CD1c-positive myeloid dendritic cell (primary cell): ENCODE measurements around the gene MIXL1.
"Not testable (repeated sequence)": the region's sequence is repeated elsewhere in the genome, so short reads cannot be mapped to it uniquely, and the experiment has no call there.

Experiments used
- DNase-seq: peaks from one replicate; pipeline ENCODE4 v3.0.0-alpha.2; 2016; ENCODE audit errors: extremely low spot score

The MIXL1 gene

DNA sequence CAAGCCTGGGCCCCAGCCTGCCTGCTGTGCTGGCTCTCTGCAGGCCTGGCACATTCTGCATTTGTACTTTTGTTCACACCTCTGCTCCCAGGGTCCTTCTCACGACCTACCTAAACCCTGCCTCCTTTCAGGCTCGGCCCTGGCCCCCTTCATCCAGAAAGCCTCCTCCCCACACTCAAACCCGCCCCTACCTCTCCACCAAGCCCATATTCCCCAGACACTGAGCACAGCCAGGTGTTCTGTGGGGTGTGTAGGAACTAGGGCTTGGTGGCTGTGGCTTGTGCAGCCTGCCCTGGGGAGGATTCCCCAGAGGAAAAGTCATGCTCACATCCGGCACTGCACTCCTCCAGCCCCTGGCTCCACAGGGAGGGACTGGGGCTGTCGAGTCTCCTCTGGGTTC lies 8.2 kb upstream of the MIXL1 start:
- DNase-seq = no peak

GRCh38 chr1:226216056-226216455 lies 7.4 kb upstream of the MIXL1 start:
- no peak for DNase-seq

- DNase-seq = no peak
These were observed 6.2 kb upstream of the MIXL1 start for GRCh38 chr1:226217273-226217672.

- no peak for DNase-seq
These were observed 2.8 kb upstream of the MIXL1 start for GRCh38 chr1:226220473-226221189.

GRCh38 chr1:226222686-226223085 lies 778 bp upstream of the MIXL1 start:
- DNase-seq = no peak

DNA sequence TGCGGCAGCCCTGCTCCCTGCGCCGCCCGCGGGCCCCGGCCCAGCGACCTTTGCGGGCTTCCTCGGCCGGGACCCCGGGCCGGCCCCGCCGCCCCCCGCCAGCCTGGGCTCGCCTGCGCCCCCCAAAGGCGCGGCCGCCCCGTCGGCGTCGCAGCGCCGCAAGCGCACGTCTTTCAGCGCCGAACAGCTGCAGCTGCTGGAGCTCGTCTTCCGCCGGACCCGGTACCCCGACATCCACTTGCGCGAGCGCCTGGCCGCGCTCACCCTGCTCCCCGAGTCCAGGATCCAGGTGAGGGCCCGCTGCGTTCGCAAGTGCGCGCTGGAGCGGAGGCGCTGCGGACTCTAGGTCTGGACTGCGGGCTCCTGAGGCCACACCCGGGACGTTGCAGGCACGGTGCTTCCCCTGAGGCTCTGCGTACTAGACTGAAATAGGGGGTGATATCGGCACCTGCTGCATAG lies 351 bp downstream of the MIXL1 start:
- DNase-seq = no peak

DNA sequence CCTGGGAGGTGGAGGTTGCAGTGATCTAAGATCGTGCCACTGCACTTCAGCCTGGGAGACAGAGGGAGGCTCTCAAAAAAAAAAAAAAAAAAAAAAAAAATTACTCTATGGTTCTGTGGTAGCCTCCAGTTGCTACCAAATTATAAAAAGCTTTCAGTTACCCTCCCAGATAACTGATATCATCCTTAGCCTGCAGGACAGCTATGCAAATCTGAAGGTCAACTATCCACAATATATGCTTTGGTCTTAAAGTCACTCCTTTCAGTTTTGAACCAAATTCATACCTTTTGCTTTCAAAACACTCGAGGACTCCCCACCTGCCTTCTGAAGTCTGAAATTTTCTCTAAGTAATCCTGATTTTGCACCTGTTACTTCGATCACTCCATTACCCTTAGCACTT lies 3.1 kb downstream of the MIXL1 start:
- no peak for DNase-seq

DNA sequence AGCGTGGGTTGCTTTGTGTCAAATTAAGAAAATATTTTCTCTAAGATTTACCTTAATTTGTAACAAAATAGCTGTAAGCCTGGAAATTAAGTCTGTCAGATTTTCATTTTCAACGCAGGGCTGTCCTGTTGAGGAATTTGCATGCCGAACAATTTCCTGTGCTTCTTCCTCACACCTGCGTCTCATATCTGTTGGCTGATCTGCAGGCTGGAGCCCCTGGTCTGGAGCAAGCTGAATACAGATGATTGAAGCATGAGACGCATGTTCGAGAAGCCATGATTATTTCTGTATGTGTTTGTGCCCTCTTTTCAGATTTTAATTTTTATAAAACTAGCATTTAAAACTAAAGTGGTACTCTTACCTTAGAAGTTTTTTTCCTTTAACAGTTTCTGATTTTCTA lies 9.8 kb downstream of the MIXL1 start:
- no peak for DNase-seq

DNA sequence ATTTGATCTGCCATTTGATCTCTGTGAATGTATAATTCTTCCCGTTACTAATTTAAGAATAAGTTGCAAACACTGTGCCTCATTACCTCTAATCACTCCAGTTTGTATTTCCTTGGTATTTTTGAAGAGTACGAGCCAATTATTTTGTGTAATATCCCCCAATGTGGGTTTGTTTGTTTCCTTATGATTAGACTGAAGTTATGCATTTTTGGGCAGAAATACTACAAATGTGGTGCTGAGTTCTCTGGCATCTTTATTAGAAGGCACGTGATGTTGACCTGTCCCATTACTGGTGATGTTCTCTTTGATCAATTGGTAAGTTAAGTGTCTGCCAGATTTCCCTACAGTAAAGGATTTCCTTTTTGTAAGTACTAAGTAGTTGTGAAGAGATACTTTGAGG lies 10.3 kb downstream of the MIXL1 start:
- no peak for DNase-seq

GRCh38 chr1:226236826-226237225 lies 13.4 kb downstream of the MIXL1 start:
- no peak for DNase-seq

DNA sequence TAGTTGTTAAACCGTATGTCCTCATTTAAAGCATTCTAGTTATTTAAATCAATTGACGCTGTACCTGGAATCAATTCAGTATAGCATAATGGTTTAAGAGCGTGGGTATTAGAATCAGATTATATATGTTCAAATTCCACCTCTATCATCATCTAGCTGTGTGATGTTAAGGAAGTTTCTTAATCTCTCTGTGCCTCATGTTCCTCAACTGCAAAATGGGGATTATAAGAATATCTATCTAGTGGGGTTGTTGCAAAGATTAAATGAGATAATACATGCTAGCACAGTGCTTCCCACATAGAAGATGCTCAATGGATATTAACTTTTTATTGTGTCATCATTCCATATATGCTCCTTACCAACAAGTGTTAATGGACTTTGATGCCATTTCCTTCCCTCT lies 16.0 kb downstream of the MIXL1 start:
- DNase-seq = no peak

DNA sequence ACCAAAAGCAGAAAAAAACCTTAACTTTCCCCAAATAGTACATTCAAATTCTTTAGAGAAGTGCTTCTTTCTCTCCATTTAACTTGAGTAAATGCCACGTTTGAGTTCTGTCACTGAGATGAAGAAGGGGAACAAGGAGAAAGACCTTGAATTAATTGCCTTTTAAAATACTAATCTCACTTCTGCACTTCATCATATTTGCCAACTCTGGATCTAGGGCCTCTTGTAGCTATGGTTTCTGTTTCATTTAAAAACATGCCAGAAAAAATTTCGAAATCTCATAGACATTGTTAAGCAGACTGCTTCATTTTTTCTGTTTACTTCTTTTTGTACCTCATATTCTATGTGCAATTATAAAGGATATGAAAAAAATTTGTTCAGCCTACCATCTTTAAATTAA lies 24.6 kb downstream of the MIXL1 start:
- DNase-seq = no peak

DNA sequence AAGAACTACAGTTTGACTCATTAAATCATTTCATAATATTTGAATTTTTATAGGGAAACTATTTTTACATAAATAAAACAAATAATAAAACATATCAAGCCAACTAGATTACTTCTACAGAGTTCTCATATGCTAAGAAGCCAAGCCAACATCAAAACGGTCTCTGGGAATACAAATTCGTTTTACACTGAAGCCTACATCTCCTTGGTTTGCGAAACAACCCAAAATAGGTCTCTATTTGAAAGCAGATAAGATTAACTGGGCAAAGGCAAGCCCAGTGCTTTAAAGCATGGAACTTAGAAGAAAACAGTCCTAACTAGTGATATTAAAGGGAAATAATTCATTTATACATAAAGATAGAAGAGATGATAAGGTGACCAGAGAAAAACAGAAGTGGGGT lies 25.3 kb downstream of the MIXL1 start:
- no peak for DNase-seq

DNA sequence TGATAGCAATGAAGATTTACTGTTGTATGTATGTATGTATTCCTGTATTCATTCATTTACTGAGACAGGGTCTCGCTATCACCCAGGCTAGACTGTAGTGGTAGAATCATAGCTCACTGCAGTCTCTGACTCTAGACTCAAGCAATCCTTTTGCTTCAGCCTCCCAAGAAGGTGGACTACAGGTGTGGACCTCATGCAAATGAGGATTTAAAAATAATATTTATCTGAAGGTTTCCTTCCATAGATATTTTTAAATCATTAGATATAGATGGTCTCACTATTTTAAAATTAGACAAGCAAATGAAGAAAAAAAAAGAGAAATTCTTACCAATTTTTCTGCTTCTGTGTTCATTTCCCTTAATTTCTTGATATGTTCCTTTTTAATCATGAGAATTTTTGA lies 27.0 kb downstream of the MIXL1 start:
- no peak for DNase-seq

DNA sequence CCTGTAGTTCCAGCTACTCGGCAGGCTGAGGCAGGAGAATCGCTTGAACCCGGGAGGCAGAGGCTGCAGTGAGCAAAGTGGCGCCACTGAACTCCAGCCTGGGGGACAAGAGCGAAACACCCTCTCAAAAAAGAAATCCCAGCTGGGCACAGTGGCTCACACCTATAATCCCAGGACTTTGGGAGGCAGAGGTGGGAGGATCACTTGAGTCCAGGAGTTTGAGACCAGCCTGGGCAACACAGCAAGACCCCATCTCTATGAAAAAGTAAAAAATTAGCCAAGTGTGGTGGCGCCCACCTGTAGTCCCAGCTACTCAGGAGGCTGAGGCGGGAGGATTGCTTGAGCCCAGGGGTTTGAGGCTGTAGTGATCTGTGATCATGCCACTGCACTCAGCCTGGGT lies 29.4 kb downstream of the MIXL1 start:
- not testable (repeated sequence) for DNase-seq

- DNase-seq = no peak
These were observed 30.5 kb downstream of the MIXL1 start for GRCh38 chr1:226253933-226254332.

DNA sequence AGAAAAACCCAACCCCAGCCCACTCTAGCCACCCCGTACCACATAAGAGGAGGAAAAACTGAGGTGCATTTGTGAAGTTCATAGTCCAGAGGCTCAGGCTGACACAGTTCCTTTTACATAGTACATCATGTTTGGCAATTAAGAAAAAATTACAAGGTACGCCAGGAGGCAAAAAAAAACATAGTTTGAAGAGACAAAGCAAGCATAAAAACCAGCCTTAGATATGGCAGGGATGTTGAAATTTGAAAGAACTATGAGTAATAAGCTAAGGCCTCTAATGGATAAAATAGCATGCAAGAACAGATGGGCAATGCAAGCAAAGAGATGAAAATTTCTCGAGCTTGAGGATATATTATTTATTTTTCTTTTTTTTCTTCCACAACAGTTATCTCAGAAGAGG lies 31.9 kb downstream of the MIXL1 start:
- DNase-seq = no peak

GRCh38 chr1:226261818-226262217 lies 38.4 kb downstream of the MIXL1 start:
- DNase-seq = no peak

DNA sequence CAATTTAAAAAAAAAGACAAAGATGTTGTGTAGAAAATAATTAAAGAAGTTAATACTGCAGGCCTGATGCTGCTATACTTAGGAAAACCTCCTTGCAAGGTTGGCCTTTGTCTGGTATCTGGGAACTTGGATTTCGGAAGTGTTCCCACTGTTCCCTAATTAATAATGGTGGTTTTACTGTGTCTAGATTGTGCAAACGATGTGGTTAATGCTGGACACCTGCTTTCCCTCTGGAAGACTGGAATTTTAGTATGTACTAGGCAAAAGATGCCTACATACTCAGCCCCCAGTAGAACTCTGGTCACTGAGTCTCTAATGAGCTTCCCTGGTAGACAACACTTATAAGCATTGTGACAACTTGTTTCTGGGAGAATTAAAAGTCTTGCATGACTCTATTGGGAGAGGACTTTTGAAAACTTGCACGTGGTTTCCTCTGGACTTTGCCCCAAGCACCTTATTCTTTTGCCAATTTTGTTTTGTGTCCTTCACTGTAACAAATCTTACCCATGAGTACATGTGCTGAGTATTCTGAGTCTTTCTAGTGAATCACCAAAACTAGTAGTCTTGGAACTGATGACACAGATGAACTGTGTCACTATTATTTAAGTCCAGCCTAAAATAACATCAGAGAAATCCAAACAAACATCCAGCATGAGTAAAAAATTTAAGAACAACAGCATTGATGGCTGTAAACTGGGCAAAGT lies 45.1 kb downstream of the MIXL1 start:
- no peak for DNase-seq

GRCh38 chr1:226272233-226272902 lies 48.9 kb downstream of the MIXL1 start:
- not testable (repeated sequence) for DNase-seq

DNA sequence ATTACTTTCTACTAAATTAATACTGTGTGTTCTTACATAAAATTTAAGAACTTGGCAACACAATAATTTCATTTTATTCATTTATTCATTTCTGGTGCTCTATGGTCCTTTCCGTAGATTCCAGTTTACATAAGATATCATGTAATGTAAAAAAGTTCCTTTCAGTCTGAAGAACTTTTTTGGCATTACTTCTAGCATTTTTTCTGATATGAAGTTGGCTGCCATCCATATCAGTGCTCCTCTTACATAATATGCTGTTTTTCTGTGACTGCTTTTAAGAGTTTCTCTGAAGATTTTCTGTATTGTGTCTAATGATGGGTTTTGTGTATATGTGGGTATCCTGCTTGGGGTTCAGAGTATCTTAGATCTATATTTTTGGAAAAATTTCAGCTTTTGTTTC lies 50.7 kb downstream of the MIXL1 start:
- no peak for DNase-seq

DNA sequence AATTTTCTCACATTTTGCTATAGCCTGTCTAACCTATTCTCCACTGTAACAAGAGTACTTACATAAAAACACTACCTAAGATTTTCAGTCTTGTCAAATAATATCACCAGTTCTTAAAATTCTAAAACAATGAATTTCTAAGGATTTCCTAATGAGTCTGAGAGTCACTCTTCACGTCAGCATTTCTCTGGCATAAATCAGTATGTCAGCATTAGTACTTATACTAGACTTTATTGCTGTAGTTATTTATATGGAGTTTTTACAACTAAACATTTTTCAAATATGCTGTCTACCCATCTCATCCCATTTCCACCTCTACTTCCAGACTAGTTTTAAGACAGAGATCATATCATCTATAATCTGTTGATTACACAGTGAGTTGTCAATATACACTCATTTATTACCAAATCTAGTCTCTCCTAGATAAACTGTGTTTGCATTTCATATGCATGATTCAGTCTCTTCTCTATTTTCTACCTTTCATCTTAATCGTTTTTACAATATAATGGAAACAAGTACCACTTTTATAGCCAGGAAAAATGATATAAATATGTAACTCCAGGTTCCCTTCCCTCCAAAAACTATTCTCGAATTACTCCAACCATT lies 52.7 kb downstream of the MIXL1 start:
- DNase-seq = no peak
